Transverse colon (tissue), 4 donors: ENCODE results near the gene ZNF384.

Source experiments
- CTCF ChIP-seq, 5 experiments: fragments of 200-600 bp in 3 of 5; fragments of 450-650 bp in 2 of 5; sonication (generic) in 3 of 5; IDR thresholded peaks; 1 replicate in 2 of 5; 2 replicates in 3 of 5; pipeline ENCODE4 v1.5.1; 2016 to 2017; ENCODE audit warnings: antibody characterized with exemption in 5 of 5, inconsistent platforms in 3 of 5, mild to moderate bottlenecking in 2 of 5, moderate library complexity in 1 of 5
- EP300 ChIP-seq: sonication (generic); formaldehyde crosslinking; IDR thresholded peaks from one replicate; pipeline ENCODE4 v1.6.1; 2017; ENCODE audit warnings: antibody characterized with exemption, low read depth
- POLR2A ChIP-seq: fragments of 450-650 bp; IDR thresholded peaks from one replicate; pipeline ENCODE4 v1.6.1; 2016; ENCODE audit warnings: antibody characterized with exemption, mild to moderate bottlenecking, moderate library complexity
- POLR2AphosphoS5 ChIP-seq, 3 donors: sonication (generic); formaldehyde crosslinking; IDR thresholded peaks; one replicate each; pipeline ENCODE4 v1.6.1; 2016; ENCODE audit warnings: antibody characterized with exemption in 3 of 3

GRCh38 chr12:6716874-6717437 is 27.8 kb upstream of the ZNF384 start:
- TF ChIP-seq CTCF (IDR thresholded peaks at IDR 0.05): no peak
- TF ChIP-seq POLR2A: no peak
- no peak for TF ChIP-seq EP300
- TF ChIP-seq POLR2AphosphoS5 (IDR thresholded peaks at IDR 0.05): no peak
